HepG2 (cell line): ENCODE measurements around the gene PPP2R2D. TPM values are rescaled to one million over a fixed set of nuclear protein-coding genes. Genes with fewer than 3 reads are reported as not detected.
A peak's percentile ranks its signal among the peaks of the same experiment; 100 is the strongest.

ENCODE experiments used
- AGO1 ChIP-seq: fragments of 200-400 bp; formaldehyde crosslinking; IDR thresholded peaks from 2 replicates; pipeline ENCODE4 v1.6.1; 2017; ENCODE audit warnings: mild to moderate bottlenecking, low read depth, low read length, moderate library complexity; ENCODE audit not compliant: poor library complexity, severe bottlenecking
- MEF2D ChIP-seq: sonication (generic); formaldehyde crosslinking; IDR thresholded peaks from 2 replicates; pipeline ENCODE4 v1.5.1; 2020; ENCODE audit warnings: mild to moderate bottlenecking, missing genetic modification reagents
- MXD4 ChIP-seq: IDR thresholded peaks from 2 replicates; pipeline ENCODE4 v1.6.1; 2016; ENCODE audit warnings: mild to moderate bottlenecking, missing biosample characterization, missing genetic modification reagents
- NFYC ChIP-seq: IDR thresholded peaks from 2 replicates; pipeline ENCODE4 v1.6.1; 2016; ENCODE audit warnings: missing genetic modification reagents, missing compliant biosample characterization
- ZMYM3 ChIP-seq: sonication (generic); formaldehyde crosslinking; IDR thresholded peaks from 2 replicates; pipeline ENCODE4 v1.5.1; 2020; ENCODE audit warnings: mild to moderate bottlenecking, missing genetic modification reagents
- ZNF326 ChIP-seq: sonication (generic); formaldehyde crosslinking; IDR thresholded peaks from 2 replicates; pipeline ENCODE4 v1.4.0; 2020; ENCODE audit warnings: missing genetic modification reagents, borderline replicate concordance
- ZNF329 ChIP-seq: sonication (generic); formaldehyde crosslinking; IDR thresholded peaks from 2 replicates; pipeline ENCODE4 v1.9.0; 2021; ENCODE audit warnings: low read depth, mild to moderate bottlenecking, missing genetic modification reagents
- polyA plus RNA-seq, 8 experiments: library from polyadenylated mRNA; depleted of rRNA in 3 of 8; stranded (reverse) in 7 of 8; unstranded in 1 of 8; fragments of >200 nt; fragmentation: Illumina TruSeq in 4 of 8; extraction: Trizol in 4 of 8; gene quantifications; 2 replicates each; pipeline versions ENCODE4 v1.2.1 to v1.2.3, GENCODE V29; 2011 to 2016; ENCODE audit warnings: low read depth in 4 of 8, missing spikeins in 1 of 8, mixed read lengths in 1 of 8; ENCODE audit not compliant: insufficient read depth in 1 of 8
- total RNA-seq, 5 experiments: library from RNA; depleted of rRNA; stranded (reverse); fragments of >200 nt; fragmentation: Illumina TruSeq; extraction: Trizol; gene quantifications; 2 replicates each; pipeline ENCODE4 v1.2.3, GENCODE V29; 2016; ENCODE audit warnings: low read depth in 1 of 5
- TF ChIP-seq, protein P1 (sequence below): sonication (generic); formaldehyde crosslinking; IDR thresholded peaks from 2 replicates; pipeline ENCODE4 v1.8.0; 2022; ENCODE audit warnings: mild to moderate bottlenecking, missing genetic modification reagents
- TF ChIP-seq, protein P2 (sequence below): sonication (generic); IDR thresholded peaks from 2 replicates; pipeline ENCODE4 v1.6.1; 2016; ENCODE audit warnings: low read depth, borderline replicate concordance
- TF ChIP-seq, protein P3 (sequence below): sonication (generic); formaldehyde crosslinking; IDR thresholded peaks from 2 replicates; pipeline ENCODE4 v1.8.0; 2022; ENCODE audit warnings: missing genetic modification reagents, mild to moderate bottlenecking, borderline replicate concordance
- TF ChIP-seq, protein P4 (sequence below): sonication (generic); formaldehyde crosslinking; IDR thresholded peaks from 2 replicates; pipeline ENCODE4 v1.4.0; 2020; ENCODE audit warnings: mild to moderate bottlenecking, missing genetic modification reagents
- TF ChIP-seq, protein P5 (sequence below): sonication (generic); formaldehyde crosslinking; IDR thresholded peaks from 2 replicates; pipeline ENCODE4 v1.4.0; 2020; ENCODE audit warnings: missing genetic modification reagents
- TF ChIP-seq, protein P6 (sequence below): IDR thresholded peaks from 2 replicates; pipeline ENCODE4 v1.6.1; 2016; ENCODE audit warnings: low read depth

The PPP2R2D gene
- total and polyA plus RNA-seq, 2 of the 13 experiments (the other 11 are each of a cell fraction or from before 2014, with no cell fraction given), result 32.7 to 33.2 TPM

DNA sequence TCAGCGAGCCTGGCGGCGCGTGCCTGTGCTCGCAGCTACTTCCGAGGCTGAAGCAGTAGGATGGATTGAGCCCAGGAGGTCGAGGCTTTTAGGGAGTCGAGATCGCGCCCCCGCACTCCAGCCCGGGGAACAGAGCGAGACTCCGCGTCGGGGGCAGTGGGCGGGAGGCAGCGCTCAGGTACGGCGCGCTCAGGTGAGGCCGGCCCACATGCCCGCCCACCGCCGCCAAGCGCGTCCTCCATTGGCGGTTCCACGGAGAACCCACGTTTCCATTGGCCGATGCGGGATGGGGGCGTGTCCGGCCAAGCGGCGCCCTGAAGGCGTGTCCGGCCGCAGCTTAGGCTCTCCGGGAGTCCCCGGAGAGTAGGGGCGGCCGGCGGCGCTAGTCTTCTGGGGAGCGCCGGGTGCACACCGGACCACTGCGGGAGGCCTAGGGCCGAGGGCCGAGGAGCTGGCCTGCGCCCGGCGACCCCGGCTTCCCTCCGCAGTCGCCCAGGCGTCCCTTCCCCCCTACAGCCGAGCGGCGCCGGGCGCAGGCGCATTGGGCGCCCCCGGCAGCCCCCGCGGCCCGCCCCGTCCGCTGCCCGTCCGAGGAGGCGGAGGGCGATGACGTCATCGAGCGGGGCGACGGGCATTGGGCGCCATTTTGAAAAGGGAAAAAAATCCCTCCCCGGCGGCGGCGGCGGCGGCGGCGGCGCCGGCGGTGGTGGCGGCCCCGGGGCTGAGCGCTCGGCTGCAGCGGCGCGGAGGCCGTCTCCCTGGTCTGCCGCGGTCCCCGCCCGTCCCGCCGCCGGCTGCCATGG is at the start of gene PPP2R2D (continued):
- TF ChIP-seq ZMYM3 (CRISPR knock-in tag) (0 out of 2 replicates have a peak, but pooled peaks have one; percentile 39), AGO1 (peak; percentile 39), MXD4 (CRISPR knock-in tag) (peak; percentile 58; the same call in 1 of the 2 replicates), MEF2D (CRISPR knock-in tag) (0 out of 2 replicates have a peak, but pooled peaks have one; percentile 34), ZNF329 (peak; percentile 71; the same call in 1 of the 2 replicates), NFYC (CRISPR knock-in tag) (peak; percentile 91), ZNF326 (CRISPR knock-in tag) (no peak)
- TF ChIP-seq, protein P1, sequence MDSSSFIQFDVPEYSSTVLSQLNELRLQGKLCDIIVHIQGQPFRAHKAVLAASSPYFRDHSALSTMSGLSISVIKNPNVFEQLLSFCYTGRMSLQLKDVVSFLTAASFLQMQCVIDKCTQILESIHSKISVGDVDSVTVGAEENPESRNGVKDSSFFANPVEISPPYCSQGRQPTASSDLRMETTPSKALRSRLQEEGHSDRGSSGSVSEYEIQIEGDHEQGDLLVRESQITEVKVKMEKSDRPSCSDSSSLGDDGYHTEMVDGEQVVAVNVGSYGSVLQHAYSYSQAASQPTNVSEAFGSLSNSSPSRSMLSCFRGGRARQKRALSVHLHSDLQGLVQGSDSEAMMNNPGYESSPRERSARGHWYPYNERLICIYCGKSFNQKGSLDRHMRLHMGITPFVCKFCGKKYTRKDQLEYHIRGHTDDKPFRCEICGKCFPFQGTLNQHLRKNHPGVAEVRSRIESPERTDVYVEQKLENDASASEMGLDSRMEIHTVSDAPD, result 0 out of 2 replicates have a peak, but pooled peaks have one; percentile 42
- TF ChIP-seq, protein P2, sequence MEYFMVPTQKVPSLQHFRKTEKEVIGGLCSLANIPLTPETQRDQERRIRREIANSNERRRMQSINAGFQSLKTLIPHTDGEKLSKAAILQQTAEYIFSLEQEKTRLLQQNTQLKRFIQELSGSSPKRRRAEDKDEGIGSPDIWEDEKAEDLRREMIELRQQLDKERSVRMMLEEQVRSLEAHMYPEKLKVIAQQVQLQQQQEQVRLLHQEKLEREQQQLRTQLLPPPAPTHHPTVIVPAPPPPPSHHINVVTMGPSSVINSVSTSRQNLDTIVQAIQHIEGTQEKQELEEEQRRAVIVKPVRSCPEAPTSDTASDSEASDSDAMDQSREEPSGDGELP, result peak; percentile 40; the same call in 1 of the 2 replicates
- TF ChIP-seq, protein P3, sequence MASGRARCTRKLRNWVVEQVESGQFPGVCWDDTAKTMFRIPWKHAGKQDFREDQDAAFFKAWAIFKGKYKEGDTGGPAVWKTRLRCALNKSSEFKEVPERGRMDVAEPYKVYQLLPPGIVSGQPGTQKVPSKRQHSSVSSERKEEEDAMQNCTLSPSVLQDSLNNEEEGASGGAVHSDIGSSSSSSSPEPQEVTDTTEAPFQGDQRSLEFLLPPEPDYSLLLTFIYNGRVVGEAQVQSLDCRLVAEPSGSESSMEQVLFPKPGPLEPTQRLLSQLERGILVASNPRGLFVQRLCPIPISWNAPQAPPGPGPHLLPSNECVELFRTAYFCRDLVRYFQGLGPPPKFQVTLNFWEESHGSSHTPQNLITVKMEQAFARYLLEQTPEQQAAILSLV, result peak; percentile 78; the same call in 1 of the 2 replicates
- TF ChIP-seq, protein P4, sequence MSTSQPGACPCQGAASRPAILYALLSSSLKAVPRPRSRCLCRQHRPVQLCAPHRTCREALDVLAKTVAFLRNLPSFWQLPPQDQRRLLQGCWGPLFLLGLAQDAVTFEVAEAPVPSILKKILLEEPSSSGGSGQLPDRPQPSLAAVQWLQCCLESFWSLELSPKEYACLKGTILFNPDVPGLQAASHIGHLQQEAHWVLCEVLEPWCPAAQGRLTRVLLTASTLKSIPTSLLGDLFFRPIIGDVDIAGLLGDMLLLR (CRISPR knock-in tag), result 0 out of 2 replicates have a peak, but pooled peaks have one; percentile 38
- TF ChIP-seq, protein P5, sequence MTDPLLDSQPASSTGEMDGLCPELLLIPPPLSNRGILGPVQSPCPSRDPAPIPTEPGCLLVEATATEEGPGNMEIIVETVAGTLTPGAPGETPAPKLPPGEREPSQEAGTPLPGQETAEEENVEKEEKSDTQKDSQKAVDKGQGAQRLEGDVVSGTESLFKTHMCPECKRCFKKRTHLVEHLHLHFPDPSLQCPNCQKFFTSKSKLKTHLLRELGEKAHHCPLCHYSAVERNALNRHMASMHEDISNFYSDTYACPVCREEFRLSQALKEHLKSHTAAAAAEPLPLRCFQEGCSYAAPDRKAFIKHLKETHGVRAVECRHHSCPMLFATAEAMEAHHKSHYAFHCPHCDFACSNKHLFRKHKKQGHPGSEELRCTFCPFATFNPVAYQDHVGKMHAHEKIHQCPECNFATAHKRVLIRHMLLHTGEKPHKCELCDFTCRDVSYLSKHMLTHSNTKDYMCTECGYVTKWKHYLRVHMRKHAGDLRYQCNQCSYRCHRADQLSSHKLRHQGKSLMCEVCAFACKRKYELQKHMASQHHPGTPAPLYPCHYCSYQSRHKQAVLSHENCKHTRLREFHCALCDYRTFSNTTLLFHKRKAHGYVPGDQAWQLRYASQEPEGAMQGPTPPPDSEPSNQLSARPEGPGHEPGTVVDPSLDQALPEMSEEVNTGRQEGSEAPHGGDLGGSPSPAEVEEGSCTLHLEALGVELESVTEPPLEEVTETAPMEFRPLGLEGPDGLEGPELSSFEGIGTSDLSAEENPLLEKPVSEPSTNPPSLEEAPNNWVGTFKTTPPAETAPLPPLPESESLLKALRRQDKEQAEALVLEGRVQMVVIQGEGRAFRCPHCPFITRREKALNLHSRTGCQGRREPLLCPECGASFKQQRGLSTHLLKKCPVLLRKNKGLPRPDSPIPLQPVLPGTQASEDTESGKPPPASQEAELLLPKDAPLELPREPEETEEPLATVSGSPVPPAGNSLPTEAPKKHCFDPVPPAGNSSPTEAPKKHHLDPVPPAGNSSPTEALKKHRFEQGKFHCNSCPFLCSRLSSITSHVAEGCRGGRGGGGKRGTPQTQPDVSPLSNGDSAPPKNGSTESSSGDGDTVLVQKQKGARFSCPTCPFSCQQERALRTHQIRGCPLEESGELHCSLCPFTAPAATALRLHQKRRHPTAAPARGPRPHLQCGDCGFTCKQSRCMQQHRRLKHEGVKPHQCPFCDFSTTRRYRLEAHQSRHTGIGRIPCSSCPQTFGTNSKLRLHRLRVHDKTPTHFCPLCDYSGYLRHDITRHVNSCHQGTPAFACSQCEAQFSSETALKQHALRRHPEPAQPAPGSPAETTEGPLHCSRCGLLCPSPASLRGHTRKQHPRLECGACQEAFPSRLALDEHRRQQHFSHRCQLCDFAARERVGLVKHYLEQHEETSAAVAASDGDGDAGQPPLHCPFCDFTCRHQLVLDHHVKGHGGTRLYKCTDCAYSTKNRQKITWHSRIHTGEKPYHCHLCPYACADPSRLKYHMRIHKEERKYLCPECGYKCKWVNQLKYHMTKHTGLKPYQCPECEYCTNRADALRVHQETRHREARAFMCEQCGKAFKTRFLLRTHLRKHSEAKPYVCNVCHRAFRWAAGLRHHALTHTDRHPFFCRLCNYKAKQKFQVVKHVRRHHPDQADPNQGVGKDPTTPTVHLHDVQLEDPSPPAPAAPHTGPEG (CRISPR knock-in tag), result no peak; the same call in 1 of the 2 replicates
- TF ChIP-seq, protein P6, sequence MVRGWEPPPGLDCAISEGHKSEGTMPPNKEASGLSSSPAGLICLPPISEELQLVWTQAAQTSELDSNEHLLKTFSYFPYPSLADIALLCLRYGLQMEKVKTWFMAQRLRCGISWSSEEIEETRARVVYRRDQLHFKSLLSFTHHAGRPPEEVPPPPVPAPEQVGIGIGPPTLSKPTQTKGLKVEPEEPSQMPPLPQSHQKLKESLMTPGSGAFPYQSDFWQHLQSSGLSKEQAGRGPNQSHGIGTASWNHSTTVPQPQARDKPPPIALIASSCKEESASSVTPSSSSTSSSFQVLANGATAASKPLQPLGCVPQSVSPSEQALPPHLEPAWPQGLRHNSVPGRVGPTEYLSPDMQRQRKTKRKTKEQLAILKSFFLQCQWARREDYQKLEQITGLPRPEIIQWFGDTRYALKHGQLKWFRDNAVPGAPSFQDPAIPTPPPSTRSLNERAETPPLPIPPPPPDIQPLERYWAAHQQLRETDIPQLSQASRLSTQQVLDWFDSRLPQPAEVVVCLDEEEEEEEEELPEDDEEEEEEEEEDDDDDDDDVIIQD, result 0 out of 2 replicates have a peak, but pooled peaks have one; percentile 13
